HCT116 (cell line): ENCODE data around the gene TNIK. TPM values are rescaled to one million over a fixed set of nuclear protein-coding genes. Genes with fewer than 3 reads are reported as not detected.

Experiments
- ATAC-seq: fragments of 200-7000 bp; cut with Tn5 transposase; 2 replicates; pipeline ENCODE4 v1.9.1; 2020; ENCODE audit warnings: mild to moderate bottlenecking, moderate library complexity
- BruUV-seq: library from RNA; stranded (reverse); fragments of 400-500 nt; replicated peaks from 2 replicates; lab custom pipeline; 2021; lab: Mats Ljungman, UMichigan
- CTCF ChIA-PET: fragments of 300-600 bp; sonication (Branson Sonifier 250); formaldehyde crosslinking; loops from one replicate; lab custom pipeline; 2021; ENCODE audit warnings: antibody characterized with exemption; lab: Charles Lee
- POLR2A ChIA-PET: fragments of 300-600, 350-600 bp; sonication (Branson Sonifier 250); formaldehyde crosslinking; loops from one replicate; lab custom pipeline; 2021; ENCODE audit warnings: antibody characterized with exemption; lab: Charles Lee
- RAD21 ChIA-PET, 2 experiments: fragments of 300-600 bp; sonication (Branson Sonifier 250); formaldehyde crosslinking; loops; one replicate each; lab custom pipeline; 2023; ENCODE audit warnings: low total read pairs in 2 of 2; ENCODE audit not compliant: uncharacterized antibody in 2 of 2, unreplicated experiment in 2 of 2, low non-redundant PET in 1 of 2; lab: Charles Lee
- DNase-seq: peaks from one replicate; pipeline ENCODE4 v3.0.0-alpha.2; 2010; ENCODE audit warnings: low read depth, low spot score
- H2AFZ ChIP-seq: fragments of 200-600 bp; shearing (Covaris generic), sonication (generic); 2 replicates; pipeline ENCODE4 v1.6.1; 2017; ENCODE audit warnings: low read depth, mixed run types, mixed read lengths, antibody characterized with exemption, low read length; ENCODE audit not compliant: poor library complexity, severe bottlenecking
- H3K27ac ChIP-seq: 2 replicates; pipeline ENCODE4 v1.5.1; 2012; ENCODE audit warnings: low read depth, low read length
- H3K27me3 ChIP-seq: fragments of 200-600 bp; sonication (generic); 2 replicates; pipeline ENCODE4 v1.6.1; 2016; ENCODE audit warnings: mixed run types, low read length, mixed read lengths; ENCODE audit not compliant: insufficient read depth
- H3K36me3 ChIP-seq, 2 experiments: fragments of 200-500 bp in 1 of 2; fragments of 200-600 bp in 1 of 2; sonication (Bioruptor generic) in 1 of 2; sonication (generic) in 1 of 2; 2 replicates each; pipeline versions ENCODE4 v1.5.1 to v1.6.1; 2014 to 2016; ENCODE audit warnings: low read length in 2 of 2, inconsistent platforms in 1 of 2, mixed read lengths in 1 of 2, mixed run types in 1 of 2; ENCODE audit not compliant: insufficient read depth in 2 of 2, control insufficient read depth in 1 of 2
- H3K4me1 ChIP-seq, 2 experiments: fragments of 200-600 bp in 1 of 2; sonication (generic) in 1 of 2; 2 replicates each; pipeline versions ENCODE4 v1.5.1 to v1.6.1; 2012 to 2017; ENCODE audit warnings: low read length in 2 of 2, inconsistent platforms in 1 of 2, mild to moderate bottlenecking in 1 of 2, mixed read lengths in 1 of 2, mixed run types in 1 of 2, moderate library complexity in 1 of 2; ENCODE audit not compliant: insufficient read depth in 2 of 2, control insufficient read depth in 1 of 2
- H3K4me2 ChIP-seq: fragments of 200-600 bp; sonication (generic); 2 replicates; pipeline ENCODE4 v1.6.1; 2017; ENCODE audit warnings: mixed run types, low read length, mixed read lengths
- H3K4me3 ChIP-seq, 2 experiments: fragments of 200-600 bp in 1 of 2; sonication (generic) in 1 of 2; replicated peaks in 1 of 2; 2 replicates each; pipeline ENCODE4 v1.5.1; 2011 to 2016; ENCODE audit warnings: low read length in 2 of 2, control low read depth in 1 of 2, low read depth in 1 of 2, mild to moderate bottlenecking in 1 of 2, mixed read lengths in 1 of 2, mixed run types in 1 of 2
- H3K79me2 ChIP-seq: fragments of 200-600 bp; sonication (generic); 2 replicates; pipeline ENCODE4 v1.6.1; 2017; ENCODE audit warnings: mild to moderate bottlenecking, mixed run types, low read length, moderate library complexity, mixed read lengths; ENCODE audit not compliant: insufficient read depth
- H3K9ac ChIP-seq: fragments of 200-600 bp; sonication (generic); 2 replicates; pipeline ENCODE4 v1.6.1; 2016; ENCODE audit warnings: low read length, mixed read lengths
- H3K9me2 ChIP-seq: fragments of 200-600 bp; sonication (generic), shearing (Covaris generic); 2 replicates; pipeline ENCODE4 v1.6.1; 2017; ENCODE audit warnings: mixed run types, mild to moderate bottlenecking, moderate library complexity; ENCODE audit not compliant: insufficient read depth
- H3K9me3 ChIP-seq, 2 experiments: fragments of 200-500 bp in 1 of 2; fragments of 200-600 bp in 1 of 2; sonication (Bioruptor generic) in 1 of 2; sonication (generic) in 1 of 2; 2 replicates each; pipeline ENCODE4 v1.6.1; 2014 to 2017; ENCODE audit warnings: low read length in 2 of 2, mixed read lengths in 2 of 2, inconsistent platforms in 1 of 2, low read depth in 1 of 2, mild to moderate bottlenecking in 1 of 2, mixed run types in 1 of 2, moderate library complexity in 1 of 2; ENCODE audit not compliant: control insufficient read depth in 1 of 2, insufficient read depth in 1 of 2
- H4K20me1 ChIP-seq: fragments of 200-600 bp; sonication (generic), shearing (Covaris generic); 2 replicates; pipeline ENCODE4 v1.6.1; 2017; ENCODE audit warnings: mixed run types, mild to moderate bottlenecking, moderate library complexity; ENCODE audit not compliant: insufficient read depth
- ATF3 ChIP-seq: IDR thresholded peaks from 2 replicates; pipeline ENCODE4 v1.6.1; 2012
- CTCF ChIP-seq, 3 experiments: fragments of 200-600 bp in 1 of 3; sonication (generic) in 1 of 3; IDR thresholded peaks in 2 of 3; conservative IDR thresholded peaks in 1 of 3; 2 replicates each; pipeline ENCODE4 v1.5.1; 2012 to 2017; ENCODE audit warnings: low read depth in 2 of 3, low read length in 2 of 3, antibody characterized with exemption in 1 of 3, borderline replicate concordance in 1 of 3, control low read depth in 1 of 3, mild to moderate bottlenecking in 1 of 3, mixed read lengths in 1 of 3, mixed run types in 1 of 3, moderate library complexity in 1 of 3; ENCODE audit not compliant: insufficient read depth in 1 of 3
- EZH2phosphoT487 ChIP-seq: fragments of 200-600 bp; IDR thresholded peaks from 2 replicates; pipeline ENCODE4 v1.6.1; 2018; ENCODE audit warnings: antibody characterized with exemption, borderline replicate concordance
- FOSL1 ChIP-seq: IDR thresholded peaks from 2 replicates; pipeline ENCODE4 v1.6.1; 2012; ENCODE audit warnings: low read depth
- JUND ChIP-seq: IDR thresholded peaks from 2 replicates; pipeline ENCODE4 v1.6.1; 2012
- MAX ChIP-seq: IDR thresholded peaks from 2 replicates; pipeline ENCODE4 v1.6.1; 2012
- POLR2AphosphoS5 ChIP-seq: IDR thresholded peaks from 2 replicates; pipeline ENCODE4 v1.6.1; 2011; ENCODE audit warnings: mild to moderate bottlenecking, low read depth, low read length, moderate library complexity
- SP1 ChIP-seq: IDR thresholded peaks from 2 replicates; pipeline ENCODE4 v1.6.1; 2012; ENCODE audit warnings: low read depth
- YY1 ChIP-seq: IDR thresholded peaks from 2 replicates; pipeline ENCODE4 v1.6.1; 2011; ENCODE audit warnings: low read length, low read depth, moderate library complexity, mild to moderate bottlenecking; ENCODE audit not compliant: insufficient replicate concordance; ENCODE audit errors: extremely low read depth
- ZBTB33 ChIP-seq: IDR thresholded peaks from 2 replicates; pipeline ENCODE4 v1.6.1; 2011; ENCODE audit warnings: mild to moderate bottlenecking, low read length, moderate library complexity; ENCODE audit not compliant: insufficient replicate concordance; ENCODE audit errors: extremely low read depth
- intact Hi-C: fragments of 100-400 bp; cut with micrococcal nuclease; formaldehyde crosslinking; loops from 2 replicates; pipeline ENCODE4 v1.10.0; 2022
- total RNA-seq: library from RNA; stranded (reverse); gene quantifications from one replicate; pipeline ENCODE4 v1.2.1, GENCODE V29; 2021; ENCODE audit not compliant: unreplicated experiment

TNIK gene
- total RNA-seq, 1 experiment from 2014 or later = 24.1 TPM

GRCh38 chr3:171352387-171352935 is 107.7 kb downstream of the TNIK start:
- no peaks in the 10 kb centered on the region for H3K27me3 ChIP-seq
- no peaks in the 10 kb centered on the region for H3K9me2 ChIP-seq
- ATAC-seq (no peak), DNase-seq (no peak)
- no peak overlapping the region for H3K9ac ChIP-seq
- H3K9me3 ChIP-seq = no peaks in the 10 kb centered on the region
- H3K27ac ChIP-seq = peak overlapping the region; percentile 42
- ChIA-PET RAD21 (no interaction called here), CTCF (no interaction called here), POLR2A (no interaction called here)
- intact Hi-C loops = no loop called here
- no peaks in the 10 kb centered on the region for H3K36me3 ChIP-seq
- no peak overlapping the region for H2AFZ ChIP-seq
- H3K4me1 ChIP-seq = peaks cover 69 to 73% of the 10 kb centered on the region in 2 experiments
- no peak overlapping the region for H3K4me3 ChIP-seq
- BruUV-seq = no TSS peak
- H3K4me2 ChIP-seq = peak overlapping the region; percentile 49
- no peak for TF ChIP-seq ZBTB33
- no peak for TF ChIP-seq MAX
- TF ChIP-seq JUND = no peak
- no peak for TF ChIP-seq ATF3
- TF ChIP-seq SP1 = no peak
- H3K79me2 ChIP-seq = no peaks in the 10 kb centered on the region
- H4K20me1 ChIP-seq = no peaks in the 10 kb centered on the region

GRCh38 chr3:171351676-171352075 is 108.5 kb downstream of the TNIK start:
- RAD21 ChIA-PET = no interaction called here
- no TSS peak for BruUV-seq
- DNase-seq (peak; percentile 77), ATAC-seq (peak; percentile 70)
- CTCF ChIA-PET = no interaction called here
- no peak overlapping the region for H3K9ac ChIP-seq
- peaks cover 72 to 78% of the 10 kb centered on the region in 2 experiments for H3K4me1 ChIP-seq
- no peaks in the 10 kb centered on the region for H3K36me3 ChIP-seq
- intact Hi-C loops = no loop called here
- peak overlapping the region; percentile 42 for H3K27ac ChIP-seq
- no peaks in the 10 kb centered on the region for H3K79me2 ChIP-seq
- no peak overlapping the region for H3K4me3 ChIP-seq
- POLR2A ChIA-PET = no interaction called here
- H2AFZ ChIP-seq = no peak overlapping the region
- H3K9me2 ChIP-seq = no peaks in the 10 kb centered on the region
- H3K27me3 ChIP-seq = no peaks in the 10 kb centered on the region
- no peaks in the 10 kb centered on the region for H4K20me1 ChIP-seq
- H3K9me3 ChIP-seq = no peaks in the 10 kb centered on the region
- peak overlapping the region; percentile 49 for H3K4me2 ChIP-seq
- peak; percentile 76 for TF ChIP-seq FOSL1
- TF ChIP-seq CTCF (IDR thresholded peaks at IDR 0.05 in 2 of 3, conservative IDR thresholded peaks at IDR 0.05 in 1 of 3; ENCODE audit: borderline replicate concordance in 1 of 3, insufficient read depth in 1 of 3, low read depth in 2 of 3, low read length in 2 of 3) = no peak
- TF ChIP-seq POLR2AphosphoS5 = peak; percentile 30; the same call in 1 of the 2 replicates
- TF ChIP-seq ATF3 = no peak
- TF ChIP-seq YY1 = peak; percentile 46
- no peak for TF ChIP-seq EZH2phosphoT487
